CD4-positive, alpha-beta T cell treated with Interleukin-10 for 1 hour (primary cell): ENCODE data around the gene COL25A1.

Experiments
- DNase-seq: peaks from one replicate; pipeline ENCODE4 v3.0.0-alpha.2; 2020

COL25A1 gene

GRCh38 chr4:109291707-109292238, 10.7 kb downstream of the COL25A1 start:
- DNase-seq, result no peak

DNA sequence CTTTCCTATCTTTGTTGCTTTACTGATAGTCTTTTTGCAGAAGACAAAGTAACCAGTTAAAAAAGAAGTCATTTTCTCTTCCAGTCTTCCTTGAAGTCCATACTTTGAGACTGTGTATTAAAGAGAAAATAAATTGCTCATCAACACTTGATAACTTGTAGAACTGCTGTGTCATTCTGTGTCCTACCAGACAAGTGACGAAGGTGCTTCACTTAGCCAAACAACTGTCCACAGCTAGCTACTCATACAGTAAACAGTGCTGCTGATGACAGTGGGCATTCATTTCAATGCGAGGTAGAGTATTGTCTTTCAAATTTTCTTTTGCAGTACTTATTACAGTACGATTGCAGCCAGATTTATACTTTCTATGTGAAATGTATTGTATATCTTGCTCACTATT, 11.5 kb downstream of the COL25A1 start:
- DNase-seq, result no peak

DNA sequence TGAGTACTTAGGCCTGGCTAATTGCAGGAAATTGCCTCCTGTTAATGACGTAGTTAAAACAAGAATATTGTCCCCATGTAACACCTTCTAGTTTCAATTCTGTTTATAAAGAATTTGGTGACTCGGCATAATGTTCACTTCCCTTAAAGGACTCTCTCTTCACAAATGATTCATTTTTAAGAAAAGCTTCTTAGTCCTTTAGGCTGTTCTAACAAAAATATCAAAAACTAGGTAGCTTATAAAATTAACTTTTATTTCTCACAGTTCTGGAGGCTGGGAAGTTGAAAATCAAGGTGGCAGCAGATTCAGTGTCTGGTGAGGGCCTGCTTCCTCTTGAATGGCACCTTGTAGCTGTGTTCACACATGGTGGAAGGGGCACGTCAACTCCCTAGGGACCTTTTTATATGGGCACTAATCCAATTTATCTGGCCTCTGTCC, 23.8 kb downstream of the COL25A1 start:
- no peak for DNase-seq

- DNase-seq, result no peak
Measured at GRCh38 chr4:109276482-109277095, 25.9 kb downstream of the COL25A1 start.

DNA sequence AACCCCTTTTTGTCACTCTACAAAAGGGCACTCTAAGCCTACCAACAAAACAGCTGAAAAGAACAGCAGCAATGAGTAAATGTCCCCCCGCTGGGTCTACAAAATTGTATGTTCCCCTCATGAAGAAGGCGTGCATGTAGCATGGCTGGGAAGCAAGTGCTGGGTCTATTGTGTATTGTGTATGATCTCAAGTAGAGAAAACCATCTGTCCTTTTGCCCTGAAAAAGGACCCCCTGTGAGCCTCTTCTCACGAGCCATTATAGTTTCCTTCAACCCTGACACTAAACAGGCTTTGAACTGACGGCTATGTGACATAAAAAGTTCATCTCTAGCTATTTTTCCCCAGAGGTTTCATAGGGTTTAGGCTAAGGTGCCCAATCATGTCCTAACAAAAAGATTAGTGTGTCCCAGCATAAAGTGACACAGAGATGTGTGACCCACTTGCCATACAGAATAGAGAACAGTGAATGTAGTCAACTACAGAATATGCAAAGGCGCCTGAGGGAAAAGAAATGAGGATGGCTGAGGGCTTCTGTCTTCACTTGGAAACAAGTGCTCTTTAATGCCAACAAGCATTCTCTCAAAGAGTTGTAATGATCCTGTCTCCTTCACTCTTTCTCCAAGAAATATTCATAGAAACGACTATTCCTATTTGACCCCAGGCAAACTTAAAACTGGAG, 27.3 kb downstream of the COL25A1 start:
- DNase-seq, result no peak

GRCh38 chr4:109266891-109267290, 35.6 kb downstream of the COL25A1 start:
- no peak for DNase-seq

- DNase-seq, result no peak
Measured at GRCh38 chr4:109266236-109266635, 36.2 kb downstream of the COL25A1 start.

DNA sequence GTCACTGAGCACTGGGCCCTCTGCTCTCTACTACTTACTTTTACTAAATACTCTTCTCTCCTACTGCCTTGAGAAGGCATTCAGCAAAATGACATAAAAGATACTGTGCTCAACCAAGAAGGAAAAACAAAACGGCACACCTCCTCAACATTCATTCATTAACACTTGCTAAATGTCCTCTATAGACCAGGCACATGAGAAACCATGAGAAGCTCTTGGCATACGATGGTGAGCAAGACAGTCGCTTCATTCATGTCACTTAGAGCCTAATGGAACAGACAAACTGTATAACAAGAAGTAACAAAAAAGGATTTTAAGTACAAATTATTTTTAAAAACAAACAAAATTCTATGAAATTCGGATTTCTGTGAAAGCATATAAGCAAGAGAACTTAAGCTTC, 38.7 kb downstream of the COL25A1 start:
- no peak for DNase-seq

DNA sequence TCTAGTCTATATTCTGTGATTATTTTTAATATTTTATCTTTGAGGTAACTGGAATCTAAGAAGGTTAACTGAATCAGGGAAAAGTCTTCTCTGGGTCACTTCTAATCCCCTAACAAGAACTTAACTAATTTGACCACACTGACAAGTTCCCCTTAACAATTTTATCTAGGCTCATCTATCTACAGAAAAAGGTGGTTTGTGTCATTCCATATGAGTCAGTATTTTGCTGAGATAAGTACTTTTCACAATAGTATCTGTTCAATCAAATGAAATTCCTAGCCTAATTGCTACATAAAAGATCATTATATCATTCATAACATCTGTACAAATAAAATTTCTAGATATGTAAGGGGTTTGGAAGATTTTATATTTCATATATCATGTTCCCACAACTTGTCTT, 45.6 kb downstream of the COL25A1 start:
- no peak for DNase-seq

- DNase-seq, result no peak
Measured at GRCh38 chr4:109254845-109255244, 47.6 kb downstream of the COL25A1 start.

GRCh38 chr4:109251396-109251795, 51.1 kb downstream of the COL25A1 start:
- no peak for DNase-seq

GRCh38 chr4:109248322-109248900, 54.0 kb downstream of the COL25A1 start:
- no peak for DNase-seq

DNA sequence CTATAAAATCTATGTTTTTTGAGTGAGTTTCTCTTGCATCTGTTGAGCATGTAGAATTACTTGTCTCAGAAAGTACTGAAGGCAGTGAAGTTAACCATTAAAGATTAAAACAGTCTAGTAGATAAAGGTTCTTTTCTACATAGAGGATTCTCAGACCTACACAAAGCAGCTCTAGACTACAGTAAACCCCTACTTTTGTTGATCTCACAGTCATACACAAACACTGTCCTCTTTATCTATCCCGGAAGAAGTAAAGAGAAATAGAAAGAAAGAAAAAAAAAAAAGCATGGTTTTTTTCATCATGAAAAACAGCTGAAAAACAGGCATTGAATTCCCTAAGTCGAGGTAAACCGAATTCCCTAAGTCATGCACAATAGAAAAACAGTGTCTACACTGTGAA, 58.6 kb downstream of the COL25A1 start:
- no peak for DNase-seq

DNA sequence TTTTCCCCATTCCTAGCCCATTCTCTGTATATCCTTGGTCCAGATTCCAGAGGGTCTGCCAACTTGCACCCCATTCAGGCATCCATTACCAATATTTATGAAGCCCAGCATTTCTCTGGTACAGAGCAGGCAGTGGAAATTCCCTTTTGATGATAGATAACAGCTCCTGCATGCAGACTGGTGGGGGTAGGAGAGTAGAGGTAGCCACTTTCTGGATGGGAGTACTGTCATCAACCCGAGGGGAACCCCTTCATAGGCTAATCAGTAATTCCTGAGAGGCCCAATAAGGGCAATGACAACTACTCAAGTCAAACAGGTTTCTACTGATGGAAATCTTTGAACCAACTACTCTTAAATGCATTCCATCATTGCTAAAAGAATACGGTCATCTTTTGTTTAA, 63.7 kb downstream of the COL25A1 start:
- no peak for DNase-seq

DNA sequence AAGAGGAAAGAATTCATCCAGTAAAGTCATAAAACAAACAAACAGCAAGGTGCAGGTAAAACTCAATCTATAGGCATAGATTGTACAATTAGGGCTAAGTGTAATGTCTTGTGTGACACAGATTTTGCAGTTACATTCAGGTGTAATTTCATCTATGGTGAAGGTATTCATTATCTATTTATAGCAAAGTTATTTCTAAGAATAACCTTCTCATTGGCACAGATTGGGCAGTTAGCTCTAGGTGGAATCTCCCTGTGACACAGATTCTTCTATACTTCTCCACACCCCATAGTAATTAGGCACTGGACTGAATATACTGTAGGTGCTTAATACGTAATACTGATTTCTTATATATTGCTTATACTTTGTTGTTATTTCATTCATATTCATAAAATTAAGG, 66.8 kb downstream of the COL25A1 start:
- no peak for DNase-seq

- no peak for DNase-seq
Measured at GRCh38 chr4:109234596-109234995, 67.9 kb downstream of the COL25A1 start.

GRCh38 chr4:109233570-109233969, 68.9 kb downstream of the COL25A1 start:
- no peak for DNase-seq

DNA sequence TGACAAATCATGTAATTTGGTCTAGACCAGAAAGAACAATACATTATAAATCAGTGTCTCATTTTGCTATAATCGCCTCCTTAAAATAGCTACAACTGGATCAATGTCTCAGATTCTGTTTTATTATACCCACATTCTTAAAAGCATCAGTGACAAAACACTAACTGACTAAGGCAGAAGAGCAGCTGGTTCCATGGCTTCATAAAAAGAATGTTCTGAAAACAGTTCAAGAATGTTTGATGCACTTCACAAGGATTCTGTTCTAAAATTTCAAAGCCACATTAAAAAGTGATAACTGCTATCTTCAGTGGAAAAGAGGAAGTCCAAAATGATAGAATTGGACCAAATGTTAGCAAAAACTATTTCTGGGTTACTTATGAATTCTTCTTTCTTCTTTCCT, 69.8 kb downstream of the COL25A1 start:
- no peak for DNase-seq

- DNase-seq, result no peak
Measured at GRCh38 chr4:109231331-109231730, 71.1 kb downstream of the COL25A1 start.

- no peak for DNase-seq
Measured at GRCh38 chr4:109229028-109229427, 73.4 kb downstream of the COL25A1 start.

DNA sequence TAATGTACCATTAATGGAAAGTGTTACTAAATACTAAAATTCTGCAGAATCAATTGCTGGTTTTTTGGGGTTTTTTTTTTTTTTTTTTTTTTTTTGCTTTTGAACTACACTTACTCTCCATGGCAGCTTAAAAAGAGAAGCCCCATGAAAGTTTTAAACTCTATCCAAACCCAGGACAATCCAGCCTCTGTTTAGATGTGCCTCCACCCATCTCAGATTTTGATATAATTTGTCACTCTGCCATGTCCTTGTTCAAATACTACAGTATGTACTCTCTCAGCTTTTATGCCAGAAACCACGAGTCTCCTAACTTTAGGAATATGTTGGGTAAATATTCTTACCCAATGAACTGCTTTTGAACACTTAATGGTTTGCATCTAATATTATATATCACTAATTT, 84.2 kb downstream of the COL25A1 start:
- DNase-seq, result no peak

DNA sequence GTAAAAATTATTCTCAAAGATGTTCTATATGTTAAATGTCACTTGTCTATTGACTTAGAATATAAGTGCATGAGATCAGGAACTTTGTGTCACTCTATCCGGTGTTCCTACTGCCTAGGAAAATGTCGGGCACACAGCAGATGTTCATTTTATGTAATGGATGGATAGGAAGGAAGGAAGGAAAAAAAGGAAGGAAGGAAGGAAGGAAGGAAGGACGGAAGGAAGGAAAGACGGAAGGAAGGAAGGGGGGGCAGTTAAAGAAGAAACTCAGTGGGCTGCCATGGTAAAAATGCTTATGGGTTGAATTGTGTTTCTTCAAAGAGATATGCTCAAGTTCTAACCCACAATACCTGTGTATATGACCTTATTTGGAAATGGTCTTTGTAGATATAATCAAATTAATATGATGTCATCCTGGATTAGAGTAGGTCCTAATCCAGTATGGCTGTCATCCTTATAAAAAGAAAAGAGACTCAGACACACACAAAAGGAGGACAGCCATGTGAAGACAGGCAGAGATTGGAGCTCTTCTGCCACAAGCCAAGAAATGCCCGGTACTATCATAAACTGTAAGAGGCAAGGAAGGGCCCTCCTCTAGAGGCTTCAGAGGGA, 86.3 kb downstream of the COL25A1 start:
- DNase-seq, result no peak

DNA sequence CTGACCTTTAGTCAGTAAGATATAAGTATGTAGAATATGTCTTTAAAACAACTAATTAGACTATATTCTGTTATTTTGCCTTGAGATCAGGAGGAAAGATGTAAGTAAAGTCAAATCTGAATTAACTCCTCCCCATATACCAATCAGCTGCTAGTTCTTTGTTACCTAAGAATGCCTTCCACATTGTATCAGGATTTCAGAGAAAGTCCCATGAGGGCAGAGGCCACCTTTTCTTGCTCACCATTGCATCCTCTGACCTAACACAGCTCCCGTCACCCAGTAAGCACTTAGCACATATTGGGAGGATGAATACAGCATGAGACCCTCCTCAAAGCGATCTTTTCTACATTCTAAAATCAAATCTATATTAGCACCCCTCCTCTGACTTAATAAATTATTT, 87.0 kb downstream of the COL25A1 start:
- no peak for DNase-seq
